Measurements from ENCODE around the gene LIME1. TPM values are rescaled to one million over a fixed set of nuclear protein-coding genes. Genes with fewer than 3 reads are reported as not detected.
A peak's percentile ranks its signal among the peaks of the same experiment; 100 is the strongest.

Gene LIME1
- total and polyA plus RNA-seq, 9 of the 15 experiments (the other 6 are each of a cell fraction or from before 2014, with no cell fraction given), result 0.11 to 17.1 (median 2.8) TPM; not detected in 2

DNA sequence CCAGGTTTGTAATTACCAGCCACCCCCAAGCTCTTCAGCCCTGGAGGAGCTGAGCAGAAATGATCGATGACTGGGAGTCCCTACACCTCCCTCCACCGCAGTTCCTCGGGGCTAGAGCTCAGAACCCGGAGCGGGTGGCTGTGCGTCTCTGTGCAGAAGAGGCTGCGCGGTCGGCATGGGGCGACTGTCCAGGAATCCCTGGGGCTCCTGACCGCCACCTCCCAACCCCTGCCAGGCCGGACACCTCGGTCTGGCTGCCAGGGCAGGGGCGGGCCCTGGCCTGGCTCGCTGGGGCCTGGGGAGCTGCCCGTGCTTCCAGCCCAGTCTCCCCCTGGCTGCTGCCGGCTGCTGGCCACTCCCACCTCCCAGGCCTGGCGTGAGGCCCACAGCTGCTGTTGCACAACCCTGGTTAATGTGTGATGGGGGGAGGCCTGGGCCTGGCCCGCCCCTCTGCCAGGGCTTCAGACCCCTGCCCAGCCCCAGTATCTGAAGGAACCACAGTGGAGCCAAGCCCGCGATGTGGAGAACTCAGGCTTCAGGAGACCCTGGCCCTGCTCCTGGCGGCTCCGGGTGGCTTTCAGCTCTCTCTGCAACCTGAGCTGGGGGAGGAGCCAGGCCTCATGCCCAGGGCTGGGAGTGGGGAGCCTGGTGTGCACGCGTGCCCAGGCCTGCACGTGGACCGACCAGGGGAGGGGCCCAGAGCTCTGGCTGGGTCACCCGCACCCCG, 4.3 kb downstream of the LIME1 start (continued):
- TF ChIP-seq MYC (IDR thresholded peaks at IDR 0.05; ENCODE audit: low read depth, low read length) (peak; percentile 71), MYC (CRISPR knock-in tag; IDR thresholded peaks at IDR 0.05; ENCODE audit: borderline replicate concordance, low read depth) (no peak), KDM5B (IDR thresholded peaks at IDR 0.05; ENCODE audit: insufficient replicate concordance, low read depth, low read length) (peak; percentile 47), ZNF316 (IDR thresholded peaks at IDR 0.05) (no peak), CTBP1 (IDR thresholded peaks at IDR 0.05; ENCODE audit: borderline replicate concordance) (peak; percentile 39; the same call in 1 of the 2 replicates), MTA3 (IDR thresholded peaks at IDR 0.05; ENCODE audit: borderline replicate concordance) (peak; percentile 52; the same call in 1 of the 2 replicates), SMAD4 (CRISPR knock-in tag; conservative IDR thresholded peaks at IDR 0.05) (no peak)
- TF ChIP-seq, protein P1, sequence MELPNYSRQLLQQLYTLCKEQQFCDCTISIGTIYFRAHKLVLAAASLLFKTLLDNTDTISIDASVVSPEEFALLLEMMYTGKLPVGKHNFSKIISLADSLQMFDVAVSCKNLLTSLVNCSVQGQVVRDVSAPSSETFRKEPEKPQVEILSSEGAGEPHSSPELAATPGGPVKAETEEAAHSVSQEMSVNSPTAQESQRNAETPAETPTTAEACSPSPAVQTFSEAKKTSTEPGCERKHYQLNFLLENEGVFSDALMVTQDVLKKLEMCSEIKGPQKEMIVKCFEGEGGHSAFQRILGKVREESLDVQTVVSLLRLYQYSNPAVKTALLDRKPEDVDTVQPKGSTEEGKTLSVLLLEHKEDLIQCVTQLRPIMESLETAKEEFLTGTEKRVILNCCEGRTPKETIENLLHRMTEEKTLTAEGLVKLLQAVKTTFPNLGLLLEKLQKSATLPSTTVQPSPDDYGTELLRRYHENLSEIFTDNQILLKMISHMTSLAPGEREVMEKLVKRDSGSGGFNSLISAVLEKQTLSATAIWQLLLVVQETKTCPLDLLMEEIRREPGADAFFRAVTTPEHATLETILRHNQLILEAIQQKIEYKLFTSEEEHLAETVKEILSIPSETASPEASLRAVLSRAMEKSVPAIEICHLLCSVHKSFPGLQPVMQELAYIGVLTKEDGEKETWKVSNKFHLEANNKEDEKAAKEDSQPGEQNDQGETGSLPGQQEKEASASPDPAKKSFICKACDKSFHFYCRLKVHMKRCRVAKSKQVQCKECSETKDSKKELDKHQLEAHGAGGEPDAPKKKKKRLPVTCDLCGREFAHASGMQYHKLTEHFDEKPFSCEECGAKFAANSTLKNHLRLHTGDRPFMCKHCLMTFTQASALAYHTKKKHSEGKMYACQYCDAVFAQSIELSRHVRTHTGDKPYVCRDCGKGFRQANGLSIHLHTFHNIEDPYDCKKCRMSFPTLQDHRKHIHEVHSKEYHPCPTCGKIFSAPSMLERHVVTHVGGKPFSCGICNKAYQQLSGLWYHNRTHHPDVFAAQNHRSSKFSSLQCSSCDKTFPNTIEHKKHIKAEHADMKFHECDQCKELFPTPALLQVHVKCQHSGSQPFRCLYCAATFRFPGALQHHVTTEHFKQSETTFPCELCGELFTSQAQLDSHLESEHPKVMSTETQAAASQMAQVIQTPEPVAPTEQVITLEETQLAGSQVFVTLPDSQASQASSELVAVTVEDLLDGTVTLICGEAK (IDR thresholded peaks at IDR 0.05), result 0 out of 2 replicates have a peak, but pooled peaks have one; percentile 23
- TF ChIP-seq, protein P1 (CRISPR knock-in tag; IDR thresholded peaks at IDR 0.05), result no peak
- TF ChIP-seq, protein P2, sequence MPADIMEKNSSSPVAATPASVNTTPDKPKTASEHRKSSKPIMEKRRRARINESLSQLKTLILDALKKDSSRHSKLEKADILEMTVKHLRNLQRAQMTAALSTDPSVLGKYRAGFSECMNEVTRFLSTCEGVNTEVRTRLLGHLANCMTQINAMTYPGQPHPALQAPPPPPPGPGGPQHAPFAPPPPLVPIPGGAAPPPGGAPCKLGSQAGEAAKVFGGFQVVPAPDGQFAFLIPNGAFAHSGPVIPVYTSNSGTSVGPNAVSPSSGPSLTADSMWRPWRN (IDR thresholded peaks at IDR 0.05; ENCODE audit: low read depth), result 0 out of 2 replicates have a peak, but pooled peaks have one; percentile 18
- TF ChIP-seq, protein P3, sequence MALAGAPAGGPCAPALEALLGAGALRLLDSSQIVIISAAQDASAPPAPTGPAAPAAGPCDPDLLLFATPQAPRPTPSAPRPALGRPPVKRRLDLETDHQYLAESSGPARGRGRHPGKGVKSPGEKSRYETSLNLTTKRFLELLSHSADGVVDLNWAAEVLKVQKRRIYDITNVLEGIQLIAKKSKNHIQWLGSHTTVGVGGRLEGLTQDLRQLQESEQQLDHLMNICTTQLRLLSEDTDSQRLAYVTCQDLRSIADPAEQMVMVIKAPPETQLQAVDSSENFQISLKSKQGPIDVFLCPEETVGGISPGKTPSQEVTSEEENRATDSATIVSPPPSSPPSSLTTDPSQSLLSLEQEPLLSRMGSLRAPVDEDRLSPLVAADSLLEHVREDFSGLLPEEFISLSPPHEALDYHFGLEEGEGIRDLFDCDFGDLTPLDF (CRISPR knock-in tag; IDR thresholded peaks at IDR 0.05), result no peak
- TF ChIP-seq, protein P4, sequence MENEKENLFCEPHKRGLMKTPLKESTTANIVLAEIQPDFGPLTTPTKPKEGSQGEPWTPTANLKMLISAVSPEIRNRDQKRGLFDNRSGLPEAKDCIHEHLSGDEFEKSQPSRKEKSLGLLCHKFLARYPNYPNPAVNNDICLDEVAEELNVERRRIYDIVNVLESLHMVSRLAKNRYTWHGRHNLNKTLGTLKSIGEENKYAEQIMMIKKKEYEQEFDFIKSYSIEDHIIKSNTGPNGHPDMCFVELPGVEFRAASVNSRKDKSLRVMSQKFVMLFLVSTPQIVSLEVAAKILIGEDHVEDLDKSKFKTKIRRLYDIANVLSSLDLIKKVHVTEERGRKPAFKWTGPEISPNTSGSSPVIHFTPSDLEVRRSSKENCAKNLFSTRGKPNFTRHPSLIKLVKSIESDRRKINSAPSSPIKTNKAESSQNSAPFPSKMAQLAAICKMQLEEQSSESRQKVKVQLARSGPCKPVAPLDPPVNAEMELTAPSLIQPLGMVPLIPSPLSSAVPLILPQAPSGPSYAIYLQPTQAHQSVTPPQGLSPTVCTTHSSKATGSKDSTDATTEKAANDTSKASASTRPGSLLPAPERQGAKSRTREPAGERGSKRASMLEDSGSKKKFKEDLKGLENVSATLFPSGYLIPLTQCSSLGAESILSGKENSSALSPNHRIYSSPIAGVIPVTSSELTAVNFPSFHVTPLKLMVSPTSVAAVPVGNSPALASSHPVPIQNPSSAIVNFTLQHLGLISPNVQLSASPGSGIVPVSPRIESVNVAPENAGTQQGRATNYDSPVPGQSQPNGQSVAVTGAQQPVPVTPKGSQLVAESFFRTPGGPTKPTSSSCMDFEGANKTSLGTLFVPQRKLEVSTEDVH (IDR thresholded peaks at IDR 0.05; ENCODE audit: low read depth, partially characterized antibody), result no peak
